GM10266 (cell line): ENCODE measurements around the gene DENND6B.
A peak's percentile ranks its signal among the peaks of the same experiment; 100 is the strongest.
"Not testable (repeated sequence)": the region's sequence is repeated elsewhere in the genome, so short reads cannot be mapped to it uniquely, and the experiment has no call there.

Experiments
- DNase-seq: peaks from one replicate; pipeline ENCODE4 v3.0.0; 2012; ENCODE audit errors: extremely low spot score
- CTCF ChIP-seq: IDR thresholded peaks from 2 replicates; pipeline ENCODE4 v1.5.1; 2012; ENCODE audit warnings: mild to moderate bottlenecking, low read depth; ENCODE audit not compliant: control insufficient read depth, insufficient read depth; ENCODE audit errors: missing control alignments

DENND6B gene

GRCh38 chr22:50326956-50327710 lies at the start of gene DENND6B:
DENND6B (minus strand) TSS chr22:50327012; CDS start chr22:50326988, 24 bp downstream.
- peak; percentile 86 for TF ChIP-seq CTCF
- DNase-seq = peak; percentile 97

GRCh38 chr22:50376085-50376651 lies 49.4 kb upstream of the DENND6B start:
- TF ChIP-seq CTCF = no peak
- DNase-seq = no peak

- no peak for TF ChIP-seq CTCF
Measured at GRCh38 chr22:50371101-50371648, 44.4 kb upstream of the DENND6B start.

GRCh38 chr22:50367778-50368500 lies 41.1 kb upstream of the DENND6B start:
- no peak for DNase-seq
- TF ChIP-seq CTCF = no peak

More at GRCh38 chr22:50371101-50371648, 44.4 kb upstream of the DENND6B start:
- no peak for DNase-seq

GRCh38 chr22:50363803-50364194 lies 37.0 kb upstream of the DENND6B start:
- DNase-seq = not testable (repeated sequence)

GRCh38 chr22:50363166-50363802 lies 36.5 kb upstream of the DENND6B start:
- no peak for TF ChIP-seq CTCF
- no peak for DNase-seq

GRCh38 chr22:50361688-50362087 lies 34.9 kb upstream of the DENND6B start:
- no peak for TF ChIP-seq CTCF
- no peak for DNase-seq
